ENCODE data around the gene CDK10. TPM values are rescaled to one million over a fixed set of nuclear protein-coding genes. Genes with fewer than 3 reads are reported as not detected.
A peak's percentile ranks its signal among the peaks of the same experiment; 100 is the strongest.
"Not testable (repeated sequence)": the region's sequence is repeated elsewhere in the genome, so short reads cannot be mapped to it uniquely, and the experiment has no call there.

CDK10 gene
- total and polyA plus RNA-seq, 10 of the 15 experiments (the other 5 are each of a cell fraction or from before 2014, with no cell fraction given), result 1.5 to 58.7 (median 36.0) TPM

- Histone ChIP-seq H2AFZ (ENCODE audit: control insufficient read depth, low read depth, low read length) (no peak overlapping the region), H3K27me3 (replicated peaks in 1 of 2; ENCODE audit: control insufficient read depth in 2 of 2, insufficient read depth in 2 of 2, low read length in 1 of 2) (no peaks in the 10 kb centered on the region), H3K4me2 (ENCODE audit: control insufficient read depth, insufficient read depth) (no peak overlapping the region), H3K4me3 (no peak overlapping the region), H3K4me1 (ENCODE audit: control insufficient read depth, insufficient read depth, low read length) (peaks cover 20% of the 10 kb centered on the region), H3K9ac (ENCODE audit: control insufficient read depth, insufficient read depth, low read length) (no peak overlapping the region), H3K36me3 (ENCODE audit: control insufficient read depth in 2 of 2, insufficient read depth in 2 of 2, low read length in 1 of 2) (peaks cover 0 to 9% of the 10 kb centered on the region in 2 experiments; a peak in 3 of 4 replicates), H3K27ac (ENCODE audit: control insufficient read depth, insufficient read depth) (no peak overlapping the region), H3K9me3 (replicated peaks; ENCODE audit: control insufficient read depth, insufficient read depth, low read length) (no peaks in the 10 kb centered on the region), H3K79me2 (ENCODE audit: control insufficient read depth, insufficient read depth, low read length) (no peaks in the 10 kb centered on the region), H4K20me1 (ENCODE audit: control insufficient read depth, insufficient read depth) (no peaks in the 10 kb centered on the region; the same call in 1 of the 2 replicates)
- in situ Hi-C loops (cut with MboI) (no loop called here), intact Hi-C loops (cut with micrococcal nuclease; ENCODE audit: unreplicated experiment) (no loop called here)
- ChIA-PET CTCF (interaction anchor here (0.8 to 1.2 kb wide), 2 partner anchors 39 to 96 kb away, joined by 3 read pairs; no protein-coding TSS in a partner anchor), SMC1A (ENCODE audit: uncharacterized antibody, unreplicated experiment) (no interaction called here), RAD21 (ENCODE audit: unreplicated experiment) (no interaction called here), POLR2A (interaction anchor here (0.6 to 1.4 kb wide), 2 partner anchors 9 to 181 kb away, joined by 3 read pairs; no protein-coding TSS in a partner anchor)
- ATAC-seq (no peak), DNase-seq (ENCODE audit: low read depth, low spot score) (no peak), FAIRE-seq (no peak)
- no peak for TF ChIP-seq RBBP5 (conservative IDR thresholded peaks at IDR 0.05)
- TF ChIP-seq POLR2A (IDR thresholded peaks at IDR 0.05; ENCODE audit: low read depth, low read length), result peak; percentile 49; the same call in 1 of the 2 replicates
- 92% methylated on average over 19 of the region's 19 CpGs for WGBS (ENCODE audit: insufficient coverage, insufficient replicate concordance, low lambda C conversion rate, missing lambda C conversion rate)
- BruUV-seq (replicated peaks), result no TSS peak
Observed at GRCh38 chr16:89697161-89697615, 10.7 kb downstream of the CDK10 start.

- H3K4me2 ChIP-seq (ENCODE audit: control insufficient read depth, insufficient read depth), result no peak overlapping the region
- FAIRE-seq, result no peak
- RAD21 ChIA-PET (ENCODE audit: unreplicated experiment), result no interaction called here
- no peaks in the 10 kb centered on the region for H3K9me3 ChIP-seq (replicated peaks; ENCODE audit: control insufficient read depth, insufficient read depth, low read length)
- DNase-seq (ENCODE audit: low read depth, low spot score), result no peak
- no peak overlapping the region for H3K4me3 ChIP-seq
- ATAC-seq, result no peak
- SMC1A ChIA-PET (ENCODE audit: uncharacterized antibody, unreplicated experiment), result no interaction called here
- H3K9ac ChIP-seq (ENCODE audit: control insufficient read depth, insufficient read depth, low read length), result no peak overlapping the region
- CTCF ChIA-PET, result interaction anchor here (0.8 kb wide), 1 partner anchor 40 kb away, joined by 3 read pairs; no protein-coding TSS in a partner anchor
- POLR2A ChIA-PET, result interaction anchor here (0.6 to 1.4 kb wide), 2 partner anchors 9 to 182 kb away, joined by 3 read pairs; no protein-coding TSS in a partner anchor
- in situ Hi-C loops (cut with MboI), result no loop called here
- H2AFZ ChIP-seq (ENCODE audit: control insufficient read depth, low read depth, low read length), result no peak overlapping the region
- TF ChIP-seq PBX3 (IDR thresholded peaks at IDR 0.05; ENCODE audit: insufficient replicate concordance, low read depth, low read length) (no peak), TCF3 (IDR thresholded peaks at IDR 0.05; ENCODE audit: borderline replicate concordance, insufficient read depth, low read depth, low read length) (0 out of 2 replicates have a peak, but pooled peaks have one; percentile 13)
- no peaks in the 10 kb centered on the region for H3K27me3 ChIP-seq (replicated peaks in 1 of 2; ENCODE audit: control insufficient read depth in 2 of 2, insufficient read depth in 2 of 2, low read length in 1 of 2)
- H3K4me1 ChIP-seq (ENCODE audit: control insufficient read depth, insufficient read depth, low read length), result peaks cover 22% of the 10 kb centered on the region
- H3K27ac ChIP-seq (ENCODE audit: control insufficient read depth, insufficient read depth), result no peak overlapping the region
- peaks cover 0 to 9% of the 10 kb centered on the region in 2 experiments; a peak in 3 of 4 replicates for H3K36me3 ChIP-seq (ENCODE audit: control insufficient read depth in 2 of 2, insufficient read depth in 2 of 2, low read length in 1 of 2)
- BruUV-seq (replicated peaks), result no TSS peak
- intact Hi-C loops (cut with micrococcal nuclease; ENCODE audit: unreplicated experiment), result no loop called here
- no peaks in the 10 kb centered on the region for H3K79me2 ChIP-seq (ENCODE audit: control insufficient read depth, insufficient read depth, low read length)
- no peaks in the 10 kb centered on the region; the same call in 1 of the 2 replicates for H4K20me1 ChIP-seq (ENCODE audit: control insufficient read depth, insufficient read depth)
- 94% methylated on average over 26 of the region's 32 CpGs for WGBS (ENCODE audit: insufficient coverage, insufficient replicate concordance, low lambda C conversion rate, missing lambda C conversion rate)
Observed at GRCh38 chr16:89697616-89698331, 11.3 kb downstream of the CDK10 start.

- H2AFZ ChIP-seq (ENCODE audit: control insufficient read depth, low read depth, low read length); DNase-seq (ENCODE audit: low read depth, low spot score); H3K9ac ChIP-seq (ENCODE audit: control insufficient read depth, insufficient read depth, low read length); H3K27ac ChIP-seq (ENCODE audit: control insufficient read depth, insufficient read depth); H4K20me1 ChIP-seq (ENCODE audit: control insufficient read depth, insufficient read depth); BruUV-seq (replicated peaks); in situ Hi-C loops (cut with MboI); H3K4me2 ChIP-seq (ENCODE audit: control insufficient read depth, insufficient read depth); H3K36me3 ChIP-seq (ENCODE audit: control insufficient read depth in 2 of 2, insufficient read depth in 2 of 2, low read length in 1 of 2); H3K9me3 ChIP-seq (replicated peaks; ENCODE audit: control insufficient read depth, insufficient read depth, low read length); intact Hi-C loops (cut with micrococcal nuclease; ENCODE audit: unreplicated experiment); H3K79me2 ChIP-seq (ENCODE audit: control insufficient read depth, insufficient read depth, low read length); H3K27me3 ChIP-seq (replicated peaks in 1 of 2; ENCODE audit: control insufficient read depth in 2 of 2, insufficient read depth in 2 of 2, low read length in 1 of 2); FAIRE-seq; H3K4me3 ChIP-seq; ATAC-seq: not testable (repeated sequence)
- ChIA-PET RAD21 (ENCODE audit: unreplicated experiment) (interaction anchor here (3.5 kb wide), 1 partner anchor 12 kb away, joined by 19 read pairs; the partner anchor contains the start of gene CDK10), CTCF (interaction anchor here (0.9 to 3.2 kb wide), 4 partner anchors 40 to 163 kb away, joined by 4 to 56 read pairs (median 8); no protein-coding TSS in a partner anchor), SMC1A (ENCODE audit: uncharacterized antibody, unreplicated experiment) (interaction anchor here (1.0 kb wide), 1 partner anchor 10 kb away, joined by 3 read pairs; no protein-coding TSS in a partner anchor), POLR2A (interaction anchor here (0.7 to 2.6 kb wide), 3 partner anchors 12 to 67 kb away, joined by 3 to 19 read pairs (median 3); partner anchors contain the start of gene CDK10)
- peaks cover 22% of the 10 kb centered on the region for H3K4me1 ChIP-seq (ENCODE audit: control insufficient read depth, insufficient read depth, low read length)
- WGBS (ENCODE audit: insufficient coverage, insufficient replicate concordance, low lambda C conversion rate, missing lambda C conversion rate), result 98% methylated on average over 13 of the region's 14 CpGs
Observed at GRCh38 chr16:89698717-89699116, 12.2 kb downstream of the CDK10 start.
